ENCODE results near the gene SCN2B. TPM values are rescaled to one million over a fixed set of nuclear protein-coding genes. Genes with fewer than 3 reads are reported as not detected.
A peak's percentile ranks its signal among the peaks of the same experiment; 100 is the strongest.

SCN2B gene
- total and polyA plus RNA-seq, 2 of the 13 experiments (the other 11 are each of a cell fraction or from before 2014, with no cell fraction given): 0.01 to 0.02 TPM

GRCh38 chr11:118145285-118146227, 30.9 kb downstream of the SCN2B start (continued):
- no peak for TF ChIP-seq ZNF710 (CRISPR knock-in tag; IDR thresholded peaks at IDR 0.05; ENCODE audit: borderline replicate concordance)
- TF ChIP-seq KDM3A (CRISPR knock-in tag; IDR thresholded peaks at IDR 0.05; ENCODE audit: low read depth): peak; percentile 61; the same call in 1 of the 2 replicates
- TF ChIP-seq FLYWCH1 (CRISPR knock-in tag; IDR thresholded peaks at IDR 0.05): no peak; the same call in 1 of the 2 replicates
- peak; percentile 75 for TF ChIP-seq HDAC1 (CRISPR knock-in tag; IDR thresholded peaks at IDR 0.05)
- peak; percentile 66; the same call in 1 of the 2 replicates for TF ChIP-seq ZNF350 (CRISPR knock-in tag; IDR thresholded peaks at IDR 0.05; ENCODE audit: borderline replicate concordance, low read depth)
- no peak for TF ChIP-seq RFXANK (CRISPR knock-in tag; IDR thresholded peaks at IDR 0.05)

- no peaks in the 10 kb centered on the region for H3K36me3 ChIP-seq (replicated peaks in 1 of 2; ENCODE audit: control insufficient read depth in 1 of 2, insufficient read depth in 2 of 2, low read length in 2 of 2)
- no peaks in the 10 kb centered on the region for H3K9me3 ChIP-seq (ENCODE audit: low read length)
- no peak; the same call in 2 of the 3 replicates for ATAC-seq
- intact Hi-C loops (cut with micrococcal nuclease; ENCODE audit: unreplicated experiment) (loop anchor here (1.0 to 5.0 kb wide), 4 partner anchors 27 to 344 kb away; no protein-coding TSS in a partner anchor), in situ Hi-C loops (cut with HindIII; ENCODE audit: extremely low pct_ligation_motif_present, low pct_unique_long_range_greater_than_20kb) (loop anchor here (5.0 to 25.0 kb wide), 3 partner anchors 148 to 343 kb away; no protein-coding TSS in a partner anchor)
- H3K4me2 ChIP-seq (ENCODE audit: low read depth, low read length): no peak overlapping the region
- ChIA-PET POLR2A (no interaction called here), CTCF (ENCODE audit: low intra/inter-chr PET ratio, low total read pairs) (interaction anchor here (0.7 to 2.2 kb wide), 6 partner anchors 26 to 515 kb away, joined by 3 to 21 read pairs (median 11); no protein-coding TSS in a partner anchor)
- no peak for FAIRE-seq
- peaks cover 2 to 42% of the 10 kb centered on the region in 2 experiments; a peak in 3 of 5 replicates for H3K27me3 ChIP-seq (ENCODE audit: control insufficient read depth in 1 of 2, insufficient read depth in 2 of 2, low read length in 2 of 2)
- no peak overlapping the region for H3K9ac ChIP-seq (ENCODE audit: insufficient read depth, low read depth, low read length)
- DNase-seq (ENCODE audit: low spot score): no peak
- TF ChIP-seq ZNF207 (IDR thresholded peaks at IDR 0.05; ENCODE audit: borderline replicate concordance): no peak
- 0 out of 2 replicates have a peak, but pooled peaks have one; percentile 11 for TF ChIP-seq ZNF772 (CRISPR knock-in tag; IDR thresholded peaks at IDR 0.05)
- no peak overlapping the region for H3K4me3 ChIP-seq (replicated peaks in 1 of 3; ENCODE audit: insufficient read depth in 1 of 3, low read depth in 2 of 3, low read length in 3 of 3)
- WGBS (ENCODE audit: low lambda C conversion rate): 19% methylated on average over 14 of the region's 20 CpGs
- H2AFZ ChIP-seq (ENCODE audit: low read length): no peak overlapping the region
- no TSS peak for BruUV-seq (replicated peaks)
- no peak overlapping the region for H3K27ac ChIP-seq (ENCODE audit: extremely low read length, insufficient read depth, low read length)
- peaks cover 18% of the 10 kb centered on the region; the same call in 1 of the 2 replicates for H3K4me1 ChIP-seq (ENCODE audit: insufficient read depth, low read length)
- no peaks in the 10 kb centered on the region for H4K20me1 ChIP-seq (ENCODE audit: insufficient read depth, low read length)
- H3K79me2 ChIP-seq (ENCODE audit: insufficient read depth, low read length): no peaks in the 10 kb centered on the region
These were observed 31.9 kb downstream of the SCN2B start for GRCh38 chr11:118144301-118145268.
